Globus pallidus (tissue), 1 donor: Measurements from ENCODE around the gene OBP2A.

Experiments
- DNase-seq: peaks from one replicate; pipeline ENCODE4 v3.0.0-alpha.2; 2015; ENCODE audit warnings: low spot score

OBP2A gene

DNA sequence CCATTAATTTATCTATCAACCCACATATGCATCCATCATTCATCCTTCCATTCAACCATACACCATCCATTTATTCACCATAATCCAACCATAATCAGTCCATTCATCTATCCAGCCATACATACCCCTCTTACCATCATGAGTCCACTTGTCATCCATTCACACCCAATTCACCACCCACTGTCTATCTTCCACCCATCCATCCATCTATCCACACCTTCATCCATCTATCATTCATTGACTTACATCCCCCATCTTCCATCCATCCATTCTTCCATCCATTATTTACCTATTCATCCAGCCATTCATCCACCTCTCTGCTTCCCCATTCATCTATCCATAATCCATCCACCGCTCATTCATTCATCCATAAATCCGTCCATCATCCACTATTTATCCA, 33.4 kb downstream of the OBP2A start:
- no peak for DNase-seq

DNA sequence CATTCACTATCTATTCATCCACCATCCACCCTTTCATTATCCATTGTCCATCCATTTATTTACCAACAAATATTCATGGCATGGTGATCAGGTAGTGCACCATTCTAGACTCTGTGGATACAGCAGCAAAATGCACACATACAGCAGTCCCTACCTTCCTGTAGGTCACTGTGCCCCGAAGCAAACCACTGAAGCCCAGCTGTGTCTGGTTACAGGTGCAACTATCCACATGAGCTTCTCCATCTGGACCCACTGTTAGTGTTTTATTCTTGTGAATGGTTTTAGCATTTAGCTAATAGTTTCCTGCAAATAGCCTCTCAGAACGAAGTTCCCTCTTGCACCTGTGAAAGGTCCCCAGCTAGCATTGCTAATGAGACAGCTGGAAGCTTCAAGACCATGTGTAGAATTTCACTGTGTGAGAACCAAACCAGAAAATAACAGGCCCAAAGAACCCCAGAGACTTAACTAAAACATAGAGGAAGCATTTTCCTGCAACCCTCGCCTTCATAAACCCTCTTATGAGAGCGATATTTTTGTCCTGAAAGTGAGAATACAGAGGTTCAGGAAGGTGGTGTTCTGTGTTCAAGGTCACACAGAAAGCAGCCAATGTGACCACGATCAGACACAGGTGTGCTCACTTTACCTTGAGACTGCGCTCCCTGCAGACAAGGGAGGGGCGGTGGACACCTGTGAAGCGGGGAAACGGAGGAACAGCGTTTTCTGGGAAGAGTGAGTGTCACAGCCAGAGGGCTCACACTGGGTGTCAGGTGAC, 34.1 kb downstream of the OBP2A start:
- DNase-seq, result no peak

DNA sequence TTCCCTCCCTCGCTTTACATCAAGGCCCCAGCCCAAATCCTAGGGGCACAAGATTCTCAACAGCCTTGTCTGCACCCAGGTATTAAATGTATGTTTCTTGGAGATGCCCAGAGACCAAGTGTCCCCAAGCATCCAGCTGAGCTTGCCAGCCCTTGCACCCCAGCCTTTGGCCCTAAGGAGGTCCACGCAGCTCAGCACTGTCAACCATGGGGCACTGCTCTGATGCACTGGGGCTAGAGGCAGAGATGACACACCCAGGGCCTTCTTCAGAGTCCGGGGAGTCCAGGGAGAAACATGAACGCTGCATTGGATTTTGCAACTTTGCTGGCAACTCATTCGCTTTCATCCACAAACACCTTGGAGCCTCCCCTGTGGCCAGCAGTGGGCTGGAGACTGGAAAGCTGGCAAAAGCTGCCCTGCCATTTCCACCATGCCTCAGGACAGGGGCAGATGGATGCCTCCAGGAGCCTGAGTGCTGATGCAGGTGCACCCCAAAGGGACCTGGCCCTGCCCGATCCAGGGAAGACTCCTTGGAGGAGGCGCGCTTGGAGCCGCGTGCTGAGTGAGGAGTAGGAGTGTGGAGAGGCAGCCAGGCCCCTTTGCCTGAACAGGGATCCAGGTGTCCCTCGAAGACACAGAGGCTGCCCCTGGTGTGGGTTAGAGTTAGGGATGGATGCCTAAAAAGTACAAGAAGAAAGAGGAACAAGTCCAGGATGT, 34.9 kb downstream of the OBP2A start:
- DNase-seq, result no peak

DNA sequence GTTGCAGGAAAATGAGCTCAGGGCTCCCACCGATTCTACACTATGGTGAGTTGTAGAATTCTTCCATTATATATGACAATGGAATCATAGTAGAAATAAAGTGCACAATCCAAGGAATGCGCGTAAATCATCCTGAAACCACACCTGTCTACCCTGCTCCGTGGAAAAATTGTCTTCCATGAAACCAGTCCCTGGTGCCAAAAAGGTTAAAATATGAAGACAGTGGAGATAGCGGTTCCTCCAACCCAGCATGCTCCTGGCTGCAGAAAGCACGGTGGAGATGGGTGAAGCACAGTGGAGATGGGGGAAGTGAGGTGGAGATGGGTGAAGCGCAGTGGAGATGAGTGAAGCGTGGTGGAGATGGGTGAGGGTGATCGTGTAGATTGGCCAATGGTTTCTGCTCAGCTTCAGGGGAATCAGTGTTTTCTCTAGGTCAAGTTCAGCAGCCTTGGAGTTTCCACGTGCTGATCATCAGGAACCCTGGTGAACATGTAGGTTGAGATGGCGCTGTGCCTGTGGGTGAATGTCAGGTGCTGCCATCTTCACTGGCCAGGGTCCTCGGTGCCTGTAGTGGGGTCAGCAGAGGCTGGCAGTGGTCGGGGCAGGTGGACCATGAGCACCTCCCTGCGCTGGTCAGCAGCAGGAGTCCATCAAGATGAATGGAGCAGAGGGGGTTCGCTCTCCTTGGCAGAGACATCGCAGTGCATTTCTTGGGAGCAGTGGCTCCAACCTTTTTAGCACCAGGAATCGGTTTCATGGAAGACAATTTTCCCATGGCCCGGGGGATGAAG, 35.9 kb downstream of the OBP2A start:
- no peak for DNase-seq

DNA sequence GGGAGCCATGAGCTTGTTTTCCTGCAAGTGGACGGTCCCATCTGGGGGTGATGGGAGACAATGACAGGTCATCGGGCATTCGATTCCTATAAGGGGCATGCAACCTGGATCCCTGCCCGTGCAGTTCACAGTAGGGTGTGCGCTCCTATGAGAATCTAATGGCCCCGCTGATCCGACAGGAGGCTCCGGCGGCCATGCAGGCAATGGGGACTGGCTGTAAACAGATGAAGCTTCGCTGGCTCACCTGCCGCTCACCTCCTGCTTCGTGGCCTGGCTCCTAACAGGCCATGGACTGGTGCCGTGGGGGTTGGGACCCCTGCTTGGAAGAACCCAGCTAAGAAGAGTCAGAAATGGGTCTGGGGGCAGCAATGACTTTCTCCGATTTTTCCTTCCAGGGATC, 36.6 kb downstream of the OBP2A start:
- no peak for DNase-seq

DNA sequence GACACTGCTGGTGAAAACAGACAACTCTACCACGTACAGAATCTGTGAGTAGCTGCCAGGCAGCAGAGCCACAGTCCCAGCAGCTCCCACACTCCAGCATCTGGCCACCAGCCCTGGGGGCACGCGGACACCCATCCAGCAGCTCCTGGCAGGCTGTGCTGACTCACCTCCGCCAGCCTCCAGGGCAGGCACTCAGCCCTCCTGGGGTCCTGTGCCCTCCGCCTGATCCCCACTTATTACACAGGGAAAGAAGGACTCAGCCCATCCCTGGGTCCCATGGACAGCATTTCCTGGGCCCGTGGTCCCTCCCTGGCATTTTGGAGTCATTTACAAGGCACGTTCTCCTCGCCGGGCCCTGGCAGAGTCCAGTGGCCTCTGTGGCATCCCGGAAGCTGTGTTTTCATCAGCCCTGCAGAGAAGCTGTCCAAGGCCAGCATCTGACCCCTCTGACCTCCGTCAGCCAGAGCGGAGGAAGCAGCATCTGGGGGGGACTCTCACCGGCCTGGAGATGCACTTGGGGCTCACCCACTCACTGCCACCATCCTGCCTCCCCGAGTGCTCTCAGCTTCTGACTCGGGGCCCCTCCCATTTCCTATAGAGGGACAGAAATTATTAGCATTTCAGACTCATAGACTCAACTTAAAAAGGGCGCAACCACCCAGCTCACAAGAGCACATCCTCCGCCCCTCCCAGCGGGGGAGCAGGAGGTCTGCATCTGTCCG, 37.2 kb downstream of the OBP2A start:
- no peak for DNase-seq

DNA sequence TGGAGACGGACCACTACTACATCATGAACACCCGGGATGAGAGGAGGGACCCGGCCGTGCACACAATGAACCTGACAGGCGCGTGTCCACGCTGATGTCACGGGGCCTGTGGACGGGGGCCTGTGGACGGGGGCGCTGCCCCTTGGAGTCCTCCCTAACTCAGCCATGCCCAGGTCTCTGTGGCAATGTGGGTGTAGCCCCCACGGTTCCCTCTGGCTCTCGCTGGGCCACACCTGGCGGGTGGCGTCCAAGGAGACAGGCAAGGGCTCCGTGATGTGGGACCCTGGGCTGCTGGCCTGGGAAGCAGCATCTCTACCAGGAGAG, 37.7 kb downstream of the OBP2A start:
- DNase-seq, result no peak

DNA sequence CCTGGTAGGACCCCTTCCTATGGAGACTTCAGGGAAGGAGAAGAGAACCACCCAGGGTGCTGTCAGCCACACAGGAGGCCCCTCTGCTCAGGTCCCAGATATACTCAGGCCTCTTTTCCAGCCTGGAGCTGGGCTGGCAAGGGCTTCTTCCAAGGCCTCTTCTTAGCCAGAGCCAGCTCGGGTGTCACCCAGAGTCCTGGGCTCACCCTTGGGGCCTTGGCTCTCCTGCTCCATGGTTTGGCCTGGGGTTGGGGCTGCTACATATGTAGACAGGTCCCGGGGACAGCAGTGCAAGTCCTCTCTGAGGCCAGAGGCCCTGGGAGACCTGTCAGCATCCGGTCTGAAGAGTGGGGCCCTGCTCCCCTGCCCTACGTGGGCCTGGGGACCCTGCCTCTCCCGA, 38.4 kb downstream of the OBP2A start:
- no peak for DNase-seq

DNA sequence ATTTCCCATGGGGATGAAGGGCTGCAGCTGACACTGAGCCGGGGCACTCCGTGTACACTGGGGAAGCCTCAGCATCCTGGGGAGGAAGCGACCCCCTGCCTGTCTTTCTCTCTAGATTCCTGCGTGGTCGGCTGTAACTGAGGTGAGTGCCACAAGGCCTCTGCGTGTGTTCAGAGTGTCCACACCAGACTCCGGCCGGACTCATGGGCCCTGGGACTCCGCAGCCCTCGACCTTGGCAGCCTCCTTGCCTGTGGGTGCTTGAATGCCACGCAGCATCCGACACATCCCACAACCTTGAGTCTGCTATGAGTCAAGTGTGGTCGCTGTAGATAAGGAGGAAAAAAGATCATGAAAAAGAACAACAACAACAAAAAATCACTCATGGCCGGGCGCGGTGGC, 39.0 kb downstream of the OBP2A start:
- no peak for DNase-seq

DNA sequence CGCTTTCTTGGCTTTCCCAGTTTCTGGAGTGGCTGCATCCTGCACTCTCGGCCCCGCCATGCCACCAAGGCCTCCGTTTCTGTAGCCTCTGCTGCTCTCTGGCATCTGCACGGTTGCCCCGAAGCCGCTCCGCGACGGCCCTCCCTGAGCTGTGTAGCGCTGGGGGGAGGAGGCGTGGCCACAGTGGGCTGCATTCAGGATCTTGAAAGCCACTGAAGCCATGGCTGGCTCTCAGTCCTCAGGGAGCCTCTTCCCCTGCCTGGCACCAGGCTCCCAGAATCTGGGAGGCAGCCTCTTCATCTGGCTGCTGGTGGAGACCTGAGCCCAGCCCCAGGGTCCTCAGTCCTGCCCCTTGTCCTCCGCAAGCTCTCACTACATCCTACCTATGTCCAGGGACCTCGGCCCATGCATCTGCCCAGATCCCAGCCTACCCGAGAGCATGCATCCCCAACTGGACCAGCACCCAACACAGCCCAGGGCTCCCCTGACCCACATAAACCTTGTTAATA, 40.7 kb downstream of the OBP2A start:
- no peak for DNase-seq

DNA sequence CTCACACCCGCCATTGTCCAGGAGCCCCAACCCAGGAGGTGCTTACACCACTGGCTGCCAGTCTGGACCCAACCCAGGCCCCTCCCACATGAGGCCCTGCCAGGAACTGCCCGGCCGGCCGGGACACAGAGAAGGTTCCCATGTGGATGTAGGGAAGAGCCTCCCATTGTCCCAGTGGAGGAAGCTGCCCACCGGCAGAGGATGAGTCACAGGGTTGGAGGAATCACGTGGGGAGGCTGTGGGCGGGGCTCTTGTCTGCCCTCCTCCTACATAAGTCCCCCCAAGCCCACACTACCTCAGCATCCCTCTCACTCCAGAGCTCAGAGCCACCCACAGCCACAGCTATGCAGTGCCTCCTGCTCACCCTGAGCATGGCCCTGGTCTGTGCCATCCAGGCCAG, 41.7 kb downstream of the OBP2A start:
- no peak for DNase-seq

DNA sequence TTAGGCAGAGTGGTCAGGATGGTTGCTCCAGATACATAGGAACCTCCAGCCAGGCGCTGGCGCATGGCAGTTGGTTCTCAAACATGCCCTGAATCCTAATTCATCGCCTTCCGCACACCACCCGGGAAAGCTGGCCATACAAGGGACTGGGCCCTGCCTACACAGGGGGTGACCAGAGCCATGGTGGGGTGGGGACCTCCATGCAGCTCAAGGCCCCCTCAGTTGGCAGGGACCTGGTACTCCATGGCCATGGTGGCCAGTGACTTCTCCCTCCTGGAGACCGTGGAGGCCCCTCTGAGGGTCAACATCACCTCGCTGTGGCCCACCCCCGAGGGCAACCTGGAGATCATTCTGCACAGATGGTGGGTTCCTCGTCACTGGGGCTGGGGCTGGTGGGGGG, 42.4 kb downstream of the OBP2A start:
- no peak for DNase-seq

DNA sequence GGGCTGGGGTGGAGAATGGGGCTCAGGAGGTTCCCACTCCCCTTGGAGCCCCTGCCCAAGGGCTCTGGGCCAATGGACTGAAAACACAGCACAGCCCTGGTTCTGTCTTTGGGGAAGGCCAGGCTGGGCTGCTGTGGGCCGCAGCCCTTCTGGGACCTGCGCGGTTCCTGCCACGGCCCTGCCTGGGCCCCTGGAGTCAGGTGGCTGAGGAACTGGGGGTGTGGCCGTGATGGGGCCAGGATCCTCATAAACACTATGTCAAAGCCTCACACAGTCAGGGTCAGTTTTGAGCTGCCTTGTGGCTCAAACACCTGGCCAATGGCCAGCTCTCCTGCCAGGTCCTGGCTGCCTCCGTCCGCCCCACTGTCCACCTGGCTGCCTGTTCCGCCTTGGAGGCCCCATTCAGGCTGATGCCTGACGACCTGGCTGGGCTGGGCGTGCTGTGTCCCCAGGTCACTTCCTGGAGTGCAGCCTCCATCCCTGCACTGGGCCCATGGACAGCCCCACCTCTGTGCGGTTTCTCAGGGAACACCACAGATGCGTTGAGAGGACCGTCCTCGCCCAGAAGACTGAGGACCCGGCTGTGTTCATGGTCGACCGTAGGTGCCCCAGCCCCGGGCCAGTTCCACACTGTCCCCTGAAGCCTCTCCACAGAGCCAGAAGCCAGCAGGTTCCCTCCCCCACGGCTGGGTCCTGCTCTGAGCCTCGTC, 43.1 kb downstream of the OBP2A start:
- DNase-seq, result no peak

DNA sequence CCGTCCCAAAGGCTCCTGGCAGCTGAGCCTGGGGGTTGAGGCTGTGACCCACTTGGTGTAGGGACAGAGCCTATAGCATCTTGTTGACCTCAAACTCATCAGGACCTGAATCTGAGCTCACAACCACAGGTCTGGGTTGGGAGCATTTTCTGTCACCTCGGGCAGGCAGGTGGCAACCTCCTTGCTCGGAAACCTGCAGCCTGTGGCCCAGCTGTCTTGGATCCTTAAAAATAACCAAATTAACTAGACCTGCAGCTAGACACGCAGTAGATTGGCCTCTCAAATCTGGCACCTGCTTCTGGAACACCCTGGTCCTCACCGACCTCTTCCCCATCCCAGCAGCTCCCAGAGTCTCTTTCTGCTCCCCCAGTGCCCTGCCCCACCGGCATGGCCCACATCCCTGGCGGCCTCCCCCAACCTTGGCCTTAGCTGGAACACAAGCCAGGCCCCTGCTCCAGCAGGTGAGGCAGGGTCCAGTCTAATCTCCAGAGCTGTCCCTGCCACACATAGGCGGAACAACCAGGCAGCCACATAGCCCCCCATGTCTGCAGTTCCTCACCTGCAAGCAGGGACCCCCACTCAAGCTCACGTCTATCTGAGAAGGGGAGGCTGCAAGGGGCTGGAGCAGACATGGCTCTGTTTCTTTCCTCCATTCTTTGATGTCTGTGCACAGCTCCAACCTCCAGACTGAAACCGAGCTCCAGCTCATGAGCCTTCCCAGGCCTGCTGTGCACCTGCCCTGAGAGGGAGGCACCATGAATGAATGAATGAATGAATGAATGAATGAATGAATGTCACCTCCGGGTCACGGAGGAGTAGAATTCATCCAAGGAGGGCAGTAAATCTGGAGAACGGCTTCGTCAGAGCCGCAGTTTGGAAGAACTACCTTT, 43.9 kb downstream of the OBP2A start:
- DNase-seq, result no peak

DNA sequence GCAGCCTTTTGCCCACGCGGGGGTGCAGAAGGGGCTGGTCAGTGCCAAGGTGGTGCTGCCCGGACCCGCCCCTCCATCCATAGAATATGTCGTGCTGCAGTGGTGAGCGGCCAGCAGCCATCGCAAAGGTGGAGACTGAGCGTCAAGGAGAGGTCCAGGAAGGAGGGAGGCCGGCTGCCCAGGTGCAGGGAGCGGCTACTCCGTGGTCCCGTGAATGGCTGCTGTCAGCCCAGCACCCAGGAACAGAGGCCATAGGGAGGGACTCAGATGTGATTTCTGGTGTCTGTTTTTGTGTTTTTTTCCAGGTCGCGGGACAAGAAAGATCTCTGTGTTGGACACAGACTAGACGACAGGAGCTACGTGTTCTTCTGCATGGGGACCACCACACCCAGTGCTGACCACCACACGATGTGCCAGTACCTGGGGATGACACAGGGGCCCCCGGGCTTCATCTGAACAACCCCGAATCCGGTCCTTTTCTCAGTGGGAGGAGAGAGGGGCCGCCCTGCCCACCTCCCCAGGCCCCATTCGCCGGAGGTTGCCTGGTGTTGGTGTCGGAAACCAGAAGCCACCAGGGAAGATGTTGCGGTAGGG, 44.7 kb downstream of the OBP2A start:
- no peak for DNase-seq

DNA sequence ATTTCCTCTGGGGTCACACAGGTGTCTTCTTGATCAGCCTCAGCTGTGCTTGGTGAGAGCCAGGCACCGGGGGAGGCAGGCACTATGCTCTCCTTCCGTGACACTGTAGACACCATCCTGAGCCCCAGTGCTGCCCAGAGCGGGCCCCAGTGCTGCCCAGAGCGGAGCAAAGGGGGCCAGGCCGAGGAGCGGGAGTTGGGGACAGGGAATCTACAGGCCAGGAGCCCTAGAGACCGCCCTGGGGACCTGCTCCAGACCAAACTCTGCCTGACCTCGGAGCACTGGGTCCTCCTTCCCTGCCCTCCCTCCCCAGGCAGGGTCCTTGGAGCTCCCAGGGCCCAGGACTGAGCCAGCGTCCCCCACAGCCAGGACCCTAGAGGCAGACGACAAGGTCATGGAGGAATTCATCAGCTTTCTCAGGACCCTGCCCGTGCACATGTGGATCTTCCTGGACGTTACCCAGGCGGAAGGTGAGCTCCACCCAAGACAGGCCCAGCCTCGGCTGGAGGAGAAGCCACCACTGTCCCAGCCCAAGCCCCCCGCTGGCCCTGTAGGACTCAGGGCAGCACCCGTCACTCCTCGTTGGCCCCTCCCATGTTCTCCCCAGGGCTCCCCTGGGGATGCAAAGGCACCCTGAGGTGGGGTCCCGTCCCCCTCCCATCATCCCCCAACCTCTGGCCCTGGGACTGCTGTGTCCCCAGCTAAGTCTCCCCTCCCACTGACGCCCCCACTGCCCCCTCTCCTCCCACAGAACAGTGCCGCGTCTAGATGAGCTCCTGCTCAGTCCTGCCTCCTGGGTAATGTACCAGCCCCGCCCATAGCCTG, 45.8 kb downstream of the OBP2A start:
- DNase-seq, result no peak

DNA sequence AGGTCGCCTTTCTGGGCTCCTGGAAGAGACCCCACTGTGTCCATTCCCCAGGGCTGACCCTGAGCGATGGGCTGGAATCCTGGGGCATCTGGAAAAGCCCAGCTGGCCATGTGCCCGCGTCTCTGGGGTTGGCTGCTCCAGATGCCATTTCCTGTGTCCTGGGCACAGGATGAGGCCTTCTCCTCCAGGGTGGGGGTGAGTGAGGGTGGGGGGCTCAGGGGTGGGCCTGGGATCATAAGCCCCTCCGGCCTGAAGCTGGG, 46.3 kb downstream of the OBP2A start:
- no peak for DNase-seq

DNA sequence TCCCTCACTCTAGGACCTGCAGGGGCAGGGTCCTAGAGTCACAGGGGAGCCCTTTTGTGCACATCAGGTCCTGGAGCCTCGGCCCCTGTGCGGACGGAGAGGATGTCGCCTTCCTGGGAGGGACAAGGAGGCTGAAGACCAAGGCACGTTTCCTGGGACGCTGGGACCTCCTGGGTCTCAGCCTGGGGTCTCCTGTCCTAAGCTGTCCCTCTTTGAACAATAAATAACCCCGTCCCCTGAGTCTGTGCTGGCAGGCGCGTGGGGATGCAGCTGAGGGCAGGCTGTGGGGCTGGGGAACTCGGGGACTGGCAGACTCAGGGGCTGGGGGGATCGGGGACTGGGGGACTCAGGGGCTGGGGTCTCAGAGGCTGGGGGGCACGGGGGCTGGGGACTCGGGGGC, 46.7 kb downstream of the OBP2A start:
- no peak for DNase-seq

DNA sequence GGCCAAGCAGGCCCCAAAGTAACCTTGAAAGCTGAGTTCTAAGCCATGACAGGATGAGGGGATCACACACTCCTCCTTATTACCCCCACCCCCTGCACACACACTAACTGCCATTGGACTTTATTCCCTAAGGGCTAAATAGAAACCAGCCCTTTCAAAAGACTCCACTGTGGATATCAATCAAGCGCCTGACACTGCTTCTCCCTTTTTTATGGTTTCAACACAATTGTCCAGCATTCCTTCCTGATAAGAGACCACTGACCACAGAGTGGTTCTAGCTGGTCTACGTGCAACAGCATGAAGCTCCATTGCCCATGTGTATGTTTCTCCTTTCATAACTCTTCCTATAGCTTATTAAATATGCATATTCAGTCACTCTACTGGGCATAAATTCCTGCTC, 50.3 kb downstream of the OBP2A start:
- no peak for DNase-seq
